GM18498 (cell line): Measurements from ENCODE around the gene TNFSF4.
"Not testable (repeated sequence)": the region's sequence is repeated elsewhere in the genome, so short reads cannot be mapped to it uniquely, and the experiment has no call there.

Experiments used
- ATAC-seq: cut with Tn5 transposase; IDR thresholded peaks from one replicate; pipeline ENCODE4 v1.9.1; 2021; ENCODE audit warnings: mild to moderate bottlenecking, moderate library complexity; ENCODE audit not compliant: unreplicated experiment

Gene TNFSF4, protein sequence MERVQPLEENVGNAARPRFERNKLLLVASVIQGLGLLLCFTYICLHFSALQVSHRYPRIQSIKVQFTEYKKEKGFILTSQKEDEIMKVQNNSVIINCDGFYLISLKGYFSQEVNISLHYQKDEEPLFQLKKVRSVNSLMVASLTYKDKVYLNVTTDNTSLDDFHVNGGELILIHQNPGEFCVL

DNA sequence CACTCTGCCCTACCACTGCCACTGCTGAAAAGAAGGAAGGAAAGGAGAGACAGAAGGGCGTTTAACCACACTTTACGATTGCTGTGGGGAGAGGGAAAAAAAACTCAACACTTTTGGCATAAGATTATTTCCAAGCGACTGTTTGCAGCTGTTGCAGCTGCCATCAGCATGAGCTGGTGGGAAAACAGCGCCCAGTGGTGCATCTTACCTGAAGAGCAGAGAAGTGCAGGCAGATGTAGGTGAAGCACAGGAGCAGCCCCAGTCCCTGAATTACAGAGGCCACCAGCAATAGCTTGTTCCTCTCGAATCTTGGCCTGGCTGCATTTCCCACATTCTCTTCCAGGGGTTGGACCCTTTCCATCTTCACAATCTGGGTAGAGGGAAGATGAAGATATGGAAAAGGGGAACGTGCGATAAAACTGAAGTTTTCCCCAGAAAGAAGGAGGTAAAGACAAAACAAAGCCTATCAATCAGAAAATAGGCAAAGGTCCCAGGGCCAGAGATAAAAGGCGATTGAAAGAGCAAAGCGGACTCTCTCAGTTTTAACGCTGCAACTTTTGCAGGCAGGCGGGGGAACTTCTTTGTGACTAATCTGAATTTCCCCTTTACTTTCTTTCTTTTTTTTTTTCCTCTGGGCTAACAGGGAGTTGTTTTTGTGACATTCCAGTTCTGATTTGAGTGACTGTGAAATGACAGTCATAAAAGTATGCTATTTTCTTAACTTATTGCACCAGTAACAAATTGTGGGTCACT is at the start of gene TNFSF4:
Gene TNFSF4 (minus strand): TSS at position 516 of the 753 bp plus-strand sequence. CDS start 155 bp downstream, at position 361.
- no peak for ATAC-seq

DNA sequence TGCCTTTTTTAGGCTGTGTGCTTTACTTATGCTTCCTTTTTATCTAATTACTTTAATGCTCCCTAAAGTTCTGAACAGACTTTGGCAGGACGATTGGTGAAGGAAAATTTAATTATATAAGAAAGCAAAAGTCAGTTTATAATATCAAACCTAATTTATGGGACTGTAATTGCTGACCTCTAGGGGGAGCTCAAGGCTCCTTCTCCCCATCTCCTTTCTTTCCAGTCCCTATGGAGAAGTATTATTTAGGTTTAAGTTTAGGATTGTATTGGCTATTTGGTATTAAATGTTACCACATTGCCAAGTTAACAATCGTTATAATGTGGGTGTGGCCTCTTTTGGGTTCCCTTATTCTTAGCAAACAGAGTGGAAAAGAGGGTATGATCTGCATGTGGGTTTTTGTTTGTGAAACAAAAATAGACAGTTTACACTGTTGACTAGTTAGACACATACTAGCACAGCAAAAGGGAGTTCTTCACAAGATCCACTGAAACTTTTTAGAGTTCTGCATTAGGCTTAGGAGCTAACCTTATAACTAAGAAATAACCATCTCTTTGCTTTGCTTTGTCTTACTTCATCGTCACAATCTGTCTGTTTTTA is 48.2 kb upstream of the TNFSF4 start:
- no peak for ATAC-seq

DNA sequence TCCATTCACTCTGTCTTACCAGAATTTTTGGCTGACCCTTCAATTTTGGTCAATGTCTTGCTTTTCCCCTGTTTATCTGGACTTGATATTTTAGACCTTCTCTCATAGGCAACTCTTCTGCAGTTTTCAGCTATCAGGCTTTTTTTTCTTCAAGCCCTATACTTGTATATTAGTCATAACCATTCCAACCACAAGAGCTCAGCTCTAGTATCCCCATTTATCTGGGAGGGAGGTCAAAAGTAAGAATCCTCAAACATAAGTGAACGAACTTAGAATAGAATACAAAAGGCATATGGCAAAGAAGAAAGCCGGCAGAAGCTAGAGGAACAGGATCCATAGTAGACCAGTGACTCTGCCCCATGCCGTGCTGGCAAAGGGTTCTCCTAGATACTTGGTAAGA is 45.9 kb upstream of the TNFSF4 start:
- ATAC-seq: no peak

DNA sequence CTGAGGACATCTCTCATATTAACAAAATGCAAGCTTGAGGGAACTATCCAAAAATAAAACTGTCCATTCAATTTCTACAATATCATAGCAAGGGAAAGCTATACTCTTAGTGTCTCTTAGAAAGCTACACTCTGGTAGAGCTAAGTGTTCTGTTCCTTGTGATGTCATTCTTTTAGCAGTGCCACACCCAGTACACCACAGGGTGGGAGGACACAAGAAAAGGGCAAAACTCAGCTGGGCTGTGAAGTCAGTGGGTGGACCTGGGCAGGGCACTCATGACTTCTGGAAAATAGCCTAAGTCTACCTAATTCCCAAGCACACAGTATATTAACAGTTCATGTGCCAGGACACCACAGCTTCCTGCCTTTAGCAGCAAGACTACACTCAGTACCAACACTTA is 42.2 kb upstream of the TNFSF4 start:
- no peak for ATAC-seq

DNA sequence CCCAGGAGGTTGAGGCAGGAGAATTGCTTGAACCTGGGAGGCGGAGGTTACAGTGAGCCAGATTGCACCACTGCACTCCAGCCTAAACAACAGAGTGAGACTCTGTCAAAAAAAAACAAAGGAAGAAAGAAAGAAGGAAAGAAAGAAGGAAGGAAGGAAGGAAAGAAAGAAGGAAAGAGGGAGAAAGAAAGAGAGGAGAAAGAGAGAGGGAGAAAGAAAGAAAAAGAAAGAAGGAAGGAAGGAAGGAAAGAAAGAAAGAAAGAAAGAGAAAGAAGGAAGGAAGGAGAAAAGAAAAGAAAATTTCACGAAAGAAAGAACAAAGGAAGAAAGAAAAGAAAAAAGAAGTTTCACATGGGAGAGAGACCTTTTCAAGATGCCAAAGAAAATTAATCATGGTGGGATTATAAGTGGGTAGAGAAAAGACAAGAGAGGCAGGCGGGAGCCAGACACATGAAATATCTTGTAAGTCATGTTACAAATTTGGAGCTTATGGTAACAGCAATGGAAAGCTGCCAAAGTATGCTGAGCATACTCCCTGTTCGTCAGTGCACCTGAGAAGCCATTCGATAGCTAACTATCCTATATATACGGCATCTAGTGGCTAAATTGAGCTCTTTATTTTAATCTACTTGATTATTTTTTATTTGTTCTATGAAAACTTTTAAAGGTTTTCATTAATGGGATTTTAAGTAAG is 41.3 kb upstream of the TNFSF4 start:
- no peak for ATAC-seq

DNA sequence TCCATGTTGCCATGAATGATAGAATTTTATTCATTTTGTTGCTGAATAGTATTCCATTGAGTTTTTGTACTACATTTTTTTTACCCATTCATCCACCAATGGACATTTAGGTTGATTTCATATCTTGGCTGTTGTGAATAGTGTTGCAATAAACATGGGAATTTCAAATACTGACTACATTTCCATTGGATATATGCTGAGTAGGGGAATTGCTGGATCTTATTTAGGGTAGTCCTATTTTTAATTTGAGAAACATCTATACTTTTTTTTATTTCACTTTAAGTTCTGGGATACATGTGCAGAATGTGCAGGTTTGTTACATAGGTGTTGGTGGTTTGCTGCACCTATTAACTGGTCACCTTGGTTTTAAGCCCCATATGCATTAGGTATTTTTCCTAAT is 38.8 kb upstream of the TNFSF4 start:
- no peak for ATAC-seq

DNA sequence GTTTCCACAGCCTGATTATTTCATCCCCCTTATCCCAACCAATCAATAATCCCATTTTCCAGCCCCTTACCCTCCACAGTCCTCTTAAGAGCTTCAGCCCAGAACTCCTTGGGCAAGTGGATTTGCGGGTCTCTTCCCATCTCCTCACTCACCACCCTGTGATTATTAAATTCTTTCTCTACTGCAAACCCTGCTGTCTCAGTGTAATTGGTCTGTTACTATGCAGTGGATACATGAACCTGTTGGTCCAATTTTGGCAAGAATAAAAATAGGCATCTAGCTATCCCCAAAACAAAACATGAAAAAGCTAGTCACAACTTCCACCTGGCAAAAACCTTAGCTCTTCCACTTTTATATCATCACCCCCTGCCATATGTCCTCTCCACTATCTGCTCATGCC is 36.2 kb upstream of the TNFSF4 start:
- ATAC-seq: no peak

DNA sequence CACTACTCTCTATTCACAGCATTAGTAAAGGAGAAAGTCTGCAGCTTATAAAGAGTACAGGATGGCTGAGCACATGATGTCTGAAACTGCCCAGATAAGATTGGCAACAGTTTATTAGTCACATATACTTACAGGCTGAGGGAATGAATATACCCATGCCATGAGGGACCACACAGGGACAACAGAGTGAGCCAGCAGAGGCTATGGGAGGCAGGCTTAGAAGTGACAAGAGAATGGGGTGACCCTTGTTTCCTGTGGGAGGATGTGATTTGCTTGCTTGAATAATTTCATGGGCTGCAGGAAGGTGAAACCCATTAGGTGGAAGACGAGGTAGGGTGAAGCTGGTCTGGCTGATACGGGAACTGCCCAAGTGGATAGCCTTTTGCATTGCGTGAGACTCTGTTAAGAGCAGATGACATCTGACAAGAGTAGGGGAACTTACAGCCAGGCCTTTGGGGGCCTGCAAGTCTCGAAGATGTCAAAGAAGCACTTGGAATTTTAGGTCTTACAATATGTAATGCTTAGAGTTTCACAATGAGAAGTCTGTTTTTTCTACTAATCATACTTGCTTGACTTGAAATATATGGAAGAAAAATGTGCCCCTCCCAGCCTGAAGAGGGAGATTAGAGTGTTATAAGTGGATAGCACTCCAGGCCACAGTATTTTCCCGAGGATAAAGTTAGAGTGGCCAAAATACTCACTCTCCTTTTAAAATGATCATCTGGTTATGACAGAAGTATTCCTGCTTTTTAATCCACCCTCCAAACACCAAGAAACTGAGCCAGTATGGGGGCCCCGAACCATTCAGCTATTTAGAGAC is 34.6 kb upstream of the TNFSF4 start:
- no peak for ATAC-seq

DNA sequence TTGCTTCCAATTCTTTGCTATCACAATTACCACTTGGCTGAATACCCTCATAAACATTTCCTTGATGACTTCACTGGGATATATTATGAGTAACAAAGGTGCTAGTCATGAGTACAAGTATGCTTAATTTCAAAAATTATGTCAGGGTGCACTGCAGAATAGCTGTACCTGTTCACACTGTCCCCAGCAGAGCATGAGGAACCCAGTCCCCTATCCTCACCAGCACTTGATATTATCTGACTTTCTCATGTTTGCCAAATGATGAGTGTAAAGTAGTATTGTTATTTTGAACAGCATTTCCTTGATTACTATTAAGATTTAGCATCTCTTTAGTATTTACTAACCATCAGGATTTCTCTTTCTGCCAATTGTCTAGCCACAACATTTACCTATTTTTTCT is 33.5 kb upstream of the TNFSF4 start:
- ATAC-seq: no peak

DNA sequence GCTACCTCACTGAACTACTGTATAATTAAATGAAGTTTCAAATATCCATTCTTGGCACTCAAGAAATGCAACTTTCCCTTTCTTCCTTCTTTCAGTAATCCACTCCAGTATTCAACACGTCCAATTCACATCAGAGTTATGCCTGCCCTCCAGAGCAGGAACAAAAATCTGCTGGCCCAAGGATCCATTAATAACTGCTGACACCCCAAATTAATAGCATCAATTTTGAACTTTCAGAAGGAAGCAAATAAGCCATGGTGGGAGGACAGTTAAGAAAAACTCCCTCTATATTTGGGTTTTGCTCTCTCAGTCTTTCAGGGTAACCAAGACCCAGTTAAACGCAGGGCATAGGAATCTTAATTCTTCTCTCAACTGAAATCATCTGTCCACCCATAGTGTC is 31.9 kb upstream of the TNFSF4 start:
- ATAC-seq: no peak

DNA sequence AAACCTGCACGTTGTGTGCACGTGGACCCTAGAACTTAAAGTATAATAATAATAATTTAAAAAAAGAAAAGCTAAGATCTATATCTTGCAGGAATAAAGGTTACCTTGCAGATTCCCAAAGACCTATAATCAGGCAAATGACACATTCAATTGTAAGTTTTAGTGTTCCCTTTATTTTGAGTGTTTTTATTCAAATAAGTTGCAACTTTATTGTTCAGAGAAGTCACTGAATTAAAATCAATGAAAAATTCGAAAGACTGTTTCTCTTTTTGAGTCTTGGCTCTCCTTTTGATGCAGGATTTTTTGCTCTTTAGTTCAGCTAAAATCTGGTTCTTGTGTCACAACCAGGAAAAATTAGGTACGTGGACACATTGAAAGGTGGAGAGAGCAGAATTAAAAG is 27.8 kb upstream of the TNFSF4 start:
- ATAC-seq: no peak

DNA sequence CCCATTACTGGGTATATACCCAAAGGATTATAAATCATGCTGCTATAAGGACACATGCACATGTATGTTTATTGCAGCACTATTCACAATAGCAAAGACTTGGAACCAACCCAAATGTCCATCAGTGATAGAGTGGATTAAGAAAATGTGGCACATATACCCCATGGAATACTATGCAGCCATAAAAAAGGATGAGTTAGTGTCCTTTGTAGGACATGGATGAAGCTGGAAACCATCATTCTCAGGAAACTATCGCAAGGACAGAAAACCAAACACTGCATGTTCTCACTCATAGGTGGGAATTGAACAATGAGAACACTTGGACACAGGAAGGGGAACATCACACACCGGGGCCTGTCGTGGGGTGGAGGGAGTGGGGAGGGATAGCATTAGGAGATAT is 27.3 kb upstream of the TNFSF4 start:
- ATAC-seq: not testable (repeated sequence)

DNA sequence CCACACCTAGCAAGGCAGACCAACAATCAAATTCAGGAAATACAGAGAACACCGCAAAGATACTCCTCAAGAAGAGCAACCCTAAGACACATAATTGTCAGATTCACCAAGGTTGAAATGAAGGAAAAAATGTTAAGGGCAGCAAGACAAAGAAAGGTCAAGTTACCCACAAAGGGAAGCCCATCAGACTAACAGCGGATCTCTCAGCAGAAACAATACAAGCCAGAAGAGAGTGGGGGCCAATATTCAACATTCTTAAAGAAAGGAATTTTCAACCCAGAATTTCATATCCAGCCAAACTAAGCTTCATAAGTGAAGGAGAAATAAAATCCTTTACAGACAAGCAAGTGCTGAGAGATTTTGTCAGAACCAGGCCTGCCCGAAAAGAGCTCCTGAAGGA is 21.9 kb upstream of the TNFSF4 start:
- ATAC-seq: not testable (repeated sequence)

DNA sequence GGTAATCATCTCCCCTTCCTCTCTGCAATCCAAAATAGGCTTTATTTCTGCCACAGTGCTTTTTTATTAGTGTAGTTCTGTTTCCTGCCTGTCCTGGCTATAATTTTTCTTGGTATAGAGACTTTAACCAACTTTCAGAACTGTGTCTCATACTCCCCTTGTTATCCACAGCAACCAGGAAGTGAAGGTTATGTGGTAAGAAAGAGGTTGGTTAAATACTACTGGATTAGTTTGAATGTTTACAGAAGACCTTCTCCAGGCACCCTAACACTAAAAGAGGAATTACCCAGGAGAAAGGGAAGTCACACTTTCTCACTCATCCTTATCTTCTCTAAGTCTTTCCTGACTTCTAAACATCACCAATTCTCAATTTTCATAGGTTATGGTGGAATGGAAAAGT is 17.8 kb upstream of the TNFSF4 start:
- peak; percentile 47 for ATAC-seq

DNA sequence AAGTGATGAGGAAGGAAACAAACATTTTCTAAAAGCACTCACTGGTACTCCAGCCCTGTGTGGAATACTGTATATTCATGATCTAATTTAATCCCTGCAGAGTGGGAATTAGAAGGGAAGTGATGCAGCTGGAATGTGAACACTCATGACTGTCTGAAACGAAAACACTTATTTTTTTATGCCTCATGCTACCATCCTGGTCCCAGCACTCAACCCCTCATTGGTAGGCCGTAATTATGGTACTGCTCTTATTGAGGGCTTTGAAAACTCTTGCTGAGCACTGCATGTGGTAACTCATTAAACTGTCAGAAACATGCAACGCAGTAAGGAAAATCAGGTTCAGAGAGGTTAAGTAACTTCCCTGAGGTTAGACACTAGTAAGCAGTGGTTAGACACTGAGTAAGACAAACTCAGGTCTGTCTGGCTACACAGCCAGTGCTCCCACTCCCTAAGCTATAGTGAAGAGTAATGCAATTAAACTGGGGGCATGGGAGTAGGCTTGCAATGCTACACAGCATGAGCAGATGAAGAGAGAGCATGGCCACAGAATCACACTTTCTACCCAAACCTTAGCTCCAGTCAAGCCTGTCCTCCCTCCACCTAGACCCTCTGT is 17.3 kb upstream of the TNFSF4 start:
- peak; percentile 29 for ATAC-seq

DNA sequence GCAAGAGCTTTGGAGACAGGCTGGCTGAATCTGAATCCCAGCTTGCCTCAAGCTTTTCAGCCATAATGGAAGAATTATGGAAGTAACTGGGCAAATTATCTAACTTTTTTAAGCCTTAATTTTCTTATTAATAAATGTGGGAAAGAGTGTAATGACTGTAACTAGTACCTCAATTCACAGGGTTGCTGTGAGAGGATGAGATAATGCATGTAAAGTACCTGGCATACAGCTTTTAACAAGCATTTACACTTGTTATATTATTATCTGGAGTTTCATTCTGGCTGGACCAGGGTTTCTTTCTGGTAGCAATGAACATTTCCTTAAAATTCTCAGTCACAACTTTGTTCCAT is 15.9 kb upstream of the TNFSF4 start:
- ATAC-seq: no peak

DNA sequence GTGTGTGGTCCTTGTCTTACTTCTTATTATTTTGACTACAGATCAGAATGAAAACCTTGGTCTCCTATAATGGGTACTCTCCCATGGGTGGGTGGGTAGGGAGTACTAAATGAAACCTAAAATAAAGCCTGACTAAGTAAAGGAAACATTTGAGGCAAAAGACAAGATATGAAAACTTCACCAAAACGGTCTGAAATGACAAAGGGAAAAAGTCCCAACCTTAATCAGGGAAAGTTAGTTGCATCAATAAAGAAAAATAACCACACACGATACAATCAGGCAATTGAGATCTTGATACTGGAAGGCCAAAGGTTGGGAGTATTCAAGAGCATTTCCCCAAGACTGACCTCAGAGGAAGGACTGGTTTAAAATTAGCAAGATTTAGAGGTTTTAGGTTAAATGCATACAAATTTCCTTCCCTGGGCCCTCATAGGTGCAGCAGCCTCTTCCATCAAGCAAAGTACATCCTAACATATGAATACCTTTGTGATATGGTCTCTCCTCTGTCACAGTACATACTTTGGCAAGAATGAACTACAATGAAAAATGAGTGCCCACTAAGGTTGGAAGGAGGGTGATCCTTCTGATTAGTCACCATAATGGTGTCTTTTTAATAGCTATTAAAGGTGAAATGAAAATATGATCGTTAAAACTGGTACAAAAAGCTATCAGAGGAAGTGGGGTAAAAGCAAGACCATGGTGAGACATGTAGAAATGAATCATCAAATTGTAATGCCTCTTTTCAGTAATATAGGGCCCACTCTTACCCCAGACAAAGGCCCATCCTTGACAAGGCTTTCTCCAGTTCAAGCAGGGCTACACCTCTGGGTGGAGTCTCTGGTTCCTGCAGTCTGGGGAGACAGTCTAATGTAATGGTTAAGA is 15.3 kb upstream of the TNFSF4 start:
- peak; percentile 43 for ATAC-seq

DNA sequence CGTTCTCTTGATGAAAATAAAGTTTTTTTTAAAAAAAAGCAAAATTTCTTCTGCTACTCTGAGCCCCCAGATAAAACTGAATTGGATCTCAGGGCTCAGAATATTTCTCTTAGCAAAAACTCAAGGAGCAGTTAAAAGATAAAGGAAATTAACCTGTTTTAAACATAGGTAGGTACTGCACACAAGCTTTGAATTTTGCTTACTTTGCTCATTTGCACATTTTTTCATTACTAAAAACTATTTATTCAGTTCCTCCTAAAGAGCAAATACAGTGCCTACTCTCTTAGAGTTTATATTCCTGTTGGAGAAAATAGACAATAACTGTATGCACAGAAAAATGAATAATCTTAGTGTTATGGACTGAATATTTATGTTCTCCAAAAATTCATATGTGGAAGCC is 13.0 kb upstream of the TNFSF4 start:
- no peak for ATAC-seq

DNA sequence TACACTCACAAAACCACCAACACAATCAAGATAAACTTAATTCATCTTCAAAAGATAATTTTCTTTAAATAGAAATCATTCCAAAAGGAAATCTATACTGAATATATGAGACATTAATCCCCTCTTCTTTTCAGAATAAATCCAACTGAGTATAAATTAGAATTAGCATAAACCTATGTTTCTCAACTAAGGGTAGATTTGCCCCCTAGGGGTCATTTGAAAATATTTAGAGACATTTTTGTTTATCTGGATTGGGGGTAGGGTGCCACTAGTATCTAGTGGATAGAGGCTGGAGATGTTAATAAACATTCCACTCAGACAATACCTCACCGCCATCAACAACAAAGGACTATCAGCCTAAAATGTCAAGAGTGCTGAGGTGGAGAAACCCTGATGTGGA is 6.5 kb upstream of the TNFSF4 start:
- no peak for ATAC-seq
